Measurements from ENCODE around the gene SMIM32.

Gene SMIM32

DNA sequence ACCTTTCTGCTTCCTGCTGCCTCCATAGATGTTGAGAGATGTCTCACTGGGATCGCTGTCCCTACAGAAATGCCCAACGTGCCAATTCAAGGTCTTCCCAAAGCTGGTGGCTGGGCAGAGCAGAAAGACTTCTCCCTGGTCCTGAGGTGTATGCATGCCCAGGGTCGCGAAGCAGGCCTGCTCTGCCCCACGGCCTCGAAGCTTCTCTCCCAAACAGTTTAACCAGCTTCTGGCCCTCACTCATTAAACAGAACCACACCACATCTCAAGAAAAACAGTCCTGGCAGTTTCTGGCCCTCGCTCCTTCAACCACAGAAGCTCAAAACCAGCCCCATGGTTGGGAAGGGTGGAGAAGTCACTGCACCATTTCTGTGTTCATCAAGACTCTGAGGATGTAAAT, 14.7 kb upstream of the SMIM32 start:
- DNase-seq (ENCODE audit: low read depth), result no peak

- no peak for DNase-seq (ENCODE audit: low read depth)
These were observed 13.4 kb upstream of the SMIM32 start for GRCh38 chr5:136206361-136206760.

- no peak for DNase-seq (ENCODE audit: low read depth)
These were observed 13.0 kb upstream of the SMIM32 start for GRCh38 chr5:136205941-136206340.

DNA sequence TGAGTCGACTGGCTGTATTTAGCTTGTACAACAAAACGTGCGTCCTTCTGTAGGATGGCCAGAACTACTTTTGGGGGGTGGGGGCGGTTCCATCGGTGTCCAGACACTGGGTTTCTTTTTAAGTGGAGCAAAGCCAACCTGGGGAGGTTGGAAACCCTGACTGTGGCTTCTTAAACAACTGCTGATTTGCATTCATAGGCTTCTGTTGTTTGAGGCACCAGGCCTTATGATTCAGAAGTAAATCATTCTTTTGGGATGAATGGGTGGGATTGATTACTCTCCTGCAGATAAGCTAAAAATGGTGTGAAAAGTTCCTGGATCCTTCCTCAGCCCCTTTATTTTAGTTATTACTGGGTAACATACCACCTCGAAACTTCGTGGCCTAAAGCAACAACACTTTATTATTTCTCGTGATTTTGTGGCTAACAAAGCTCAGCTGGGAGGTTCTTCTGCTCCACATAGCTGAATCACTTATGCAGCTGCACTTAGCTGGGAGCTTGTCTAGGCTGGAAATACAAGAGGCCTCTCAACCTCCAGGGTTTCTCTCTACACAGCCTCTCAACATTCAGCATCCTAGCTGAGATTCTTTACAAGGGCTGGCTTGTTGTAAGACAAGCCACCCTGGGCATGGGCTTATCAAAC, 12.2 kb upstream of the SMIM32 start:
- no peak for DNase-seq (ENCODE audit: low read depth)

- DNase-seq (ENCODE audit: low read depth), result no peak
These were observed 10.5 kb upstream of the SMIM32 start for GRCh38 chr5:136203303-136203922.

GRCh38 chr5:136202469-136203205, 9.7 kb upstream of the SMIM32 start:
- no peak for DNase-seq (ENCODE audit: low read depth)

GRCh38 chr5:136201870-136202269, 8.9 kb upstream of the SMIM32 start:
- DNase-seq (ENCODE audit: low read depth), result no peak

- DNase-seq (ENCODE audit: low read depth), result no peak
These were observed 7.8 kb upstream of the SMIM32 start for GRCh38 chr5:136200761-136201160.

DNA sequence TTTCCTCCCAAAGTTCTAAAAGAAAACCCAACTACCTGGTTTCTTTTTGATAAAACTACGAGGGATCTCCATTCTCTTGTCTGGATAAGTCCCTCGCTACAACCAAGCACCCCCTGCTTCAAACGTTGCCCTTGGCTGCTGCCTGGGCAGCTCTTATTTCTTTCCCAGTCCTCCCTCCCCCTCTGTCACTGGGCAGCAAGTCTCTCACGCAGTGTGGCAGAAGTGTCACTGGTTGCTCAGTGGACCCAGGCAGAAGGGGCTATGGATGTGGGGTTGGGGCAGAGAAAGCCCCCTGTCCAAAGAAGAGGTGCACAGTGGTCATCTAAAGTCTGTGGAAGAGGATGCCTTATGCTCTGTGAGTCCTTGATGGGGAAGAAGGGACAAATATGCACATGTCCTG, 7.2 kb upstream of the SMIM32 start:
- no peak for DNase-seq (ENCODE audit: low read depth)

GRCh38 chr5:136199408-136199807, 6.4 kb upstream of the SMIM32 start:
- DNase-seq (ENCODE audit: low read depth), result no peak

DNA sequence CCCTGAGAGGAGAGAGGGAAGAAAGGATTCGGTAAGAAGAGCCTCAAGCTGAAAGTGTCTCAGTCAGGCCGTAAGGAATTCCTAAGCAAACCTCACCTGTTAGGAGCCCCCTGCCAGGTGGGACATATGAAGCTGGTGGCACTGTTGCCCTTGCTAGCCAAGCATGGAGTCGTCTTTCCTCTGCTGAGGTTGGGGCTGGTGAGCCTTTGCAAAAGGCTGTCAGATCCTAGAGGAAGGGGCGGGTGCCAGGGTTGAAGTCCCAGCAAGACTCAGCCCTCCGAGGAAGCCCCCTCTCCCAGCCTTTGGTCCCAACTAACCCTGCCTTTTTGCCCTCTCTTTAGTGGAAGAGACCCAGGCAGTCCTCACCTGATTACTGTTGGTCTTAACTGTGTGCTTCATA, 5.5 kb upstream of the SMIM32 start:
- no peak for DNase-seq (ENCODE audit: low read depth)

DNA sequence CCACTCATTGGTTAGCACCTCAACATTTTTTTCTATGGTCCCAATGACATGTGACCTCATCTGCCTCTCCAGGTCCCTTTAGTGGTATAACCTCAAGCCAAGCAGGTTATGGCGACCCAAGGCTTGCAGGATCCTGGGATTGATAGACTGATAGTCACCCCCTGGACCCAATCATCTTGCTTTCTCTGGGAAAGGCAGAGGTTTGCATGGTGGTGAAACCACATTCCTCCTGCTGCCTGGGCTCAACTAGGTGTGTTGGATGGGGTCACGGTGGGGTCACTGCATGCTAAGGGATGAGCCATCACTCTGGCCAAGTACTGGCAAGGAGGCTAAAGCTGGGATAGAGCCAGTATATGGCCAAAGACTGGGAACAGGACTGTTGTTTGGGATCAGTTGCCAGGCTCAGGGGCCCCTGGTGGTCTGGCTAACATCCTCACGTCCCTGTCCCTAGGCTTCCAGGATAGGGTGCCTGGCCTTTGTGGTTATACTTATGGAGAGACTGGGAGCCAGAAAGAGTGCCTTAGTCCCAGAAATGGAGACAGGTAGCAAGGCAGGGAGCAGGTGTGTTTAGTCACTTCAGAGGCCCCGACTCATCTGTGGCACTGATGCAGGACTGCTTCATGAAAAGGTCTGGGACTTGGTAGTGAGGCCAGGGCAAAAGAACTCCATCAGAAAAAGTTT, 4.6 kb upstream of the SMIM32 start:
- DNase-seq (ENCODE audit: low read depth), result no peak

DNA sequence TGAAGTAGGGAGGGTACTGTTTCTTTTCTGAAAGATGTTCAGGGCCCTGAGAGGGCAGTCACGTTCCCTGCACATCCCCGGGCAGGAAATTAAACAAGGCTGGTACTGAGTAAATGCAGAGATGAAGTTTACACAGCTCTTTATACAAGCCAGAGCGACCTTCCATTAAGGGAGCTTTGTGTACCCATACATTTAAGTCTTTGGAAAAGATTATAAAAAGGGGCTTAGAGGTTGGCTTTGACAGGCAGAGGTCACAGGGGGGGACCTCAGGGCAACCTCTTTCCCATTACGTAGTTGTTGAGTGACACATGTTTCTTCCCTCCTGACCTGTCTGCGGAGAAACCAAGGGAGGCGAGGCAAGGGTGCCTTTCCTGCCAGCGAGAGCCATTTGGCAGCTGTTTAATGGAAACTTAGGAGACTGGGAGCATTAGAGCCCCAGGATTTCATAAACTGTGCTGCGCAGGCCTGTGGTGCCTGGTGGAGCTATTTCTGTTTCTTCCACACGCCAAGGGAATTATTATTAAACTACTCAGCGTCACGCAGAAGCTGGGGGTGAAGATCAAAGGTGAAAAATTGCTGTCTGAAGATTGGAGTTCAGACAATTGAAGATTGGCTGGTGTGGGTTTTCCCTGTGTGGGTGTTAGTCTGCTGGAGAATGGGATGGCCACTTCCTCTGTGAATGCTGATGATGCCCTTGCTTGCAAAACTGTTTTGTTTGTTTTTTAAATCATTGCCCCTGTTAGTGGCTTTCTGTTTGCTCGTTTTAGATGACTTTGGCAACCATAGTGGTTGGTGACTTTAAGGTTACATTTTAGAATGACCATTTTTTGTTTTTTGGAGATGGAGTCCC, 3.2 kb upstream of the SMIM32 start:
- no peak for DNase-seq (ENCODE audit: low read depth)

DNA sequence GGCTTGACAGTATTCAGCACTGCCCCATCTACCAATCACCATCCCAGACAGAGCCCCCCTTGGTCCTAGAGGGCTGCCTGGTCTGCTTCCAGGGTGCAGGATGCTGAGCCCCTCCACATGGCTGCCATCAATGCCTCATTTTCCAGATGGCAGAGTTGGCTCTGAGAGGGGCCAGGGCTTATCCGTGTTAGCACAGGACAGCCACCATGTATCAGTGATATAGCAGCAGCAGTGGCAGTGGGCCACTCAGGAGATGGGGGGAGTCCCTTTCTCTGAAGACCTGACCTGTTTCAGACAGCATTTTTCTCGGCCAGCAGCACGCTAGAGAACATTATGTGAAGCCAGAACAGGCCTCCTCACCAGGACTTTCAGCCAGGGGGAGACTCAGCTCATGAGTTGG, 1.6 kb upstream of the SMIM32 start:
- no peak for DNase-seq (ENCODE audit: low read depth)

- no peak for DNase-seq (ENCODE audit: low read depth)
These were observed 467 bp upstream of the SMIM32 start for GRCh38 chr5:136193322-136193935.

- DNase-seq (ENCODE audit: low read depth), result no peak
These were observed 892 bp downstream of the SMIM32 start for GRCh38 chr5:136192015-136192525.

DNA sequence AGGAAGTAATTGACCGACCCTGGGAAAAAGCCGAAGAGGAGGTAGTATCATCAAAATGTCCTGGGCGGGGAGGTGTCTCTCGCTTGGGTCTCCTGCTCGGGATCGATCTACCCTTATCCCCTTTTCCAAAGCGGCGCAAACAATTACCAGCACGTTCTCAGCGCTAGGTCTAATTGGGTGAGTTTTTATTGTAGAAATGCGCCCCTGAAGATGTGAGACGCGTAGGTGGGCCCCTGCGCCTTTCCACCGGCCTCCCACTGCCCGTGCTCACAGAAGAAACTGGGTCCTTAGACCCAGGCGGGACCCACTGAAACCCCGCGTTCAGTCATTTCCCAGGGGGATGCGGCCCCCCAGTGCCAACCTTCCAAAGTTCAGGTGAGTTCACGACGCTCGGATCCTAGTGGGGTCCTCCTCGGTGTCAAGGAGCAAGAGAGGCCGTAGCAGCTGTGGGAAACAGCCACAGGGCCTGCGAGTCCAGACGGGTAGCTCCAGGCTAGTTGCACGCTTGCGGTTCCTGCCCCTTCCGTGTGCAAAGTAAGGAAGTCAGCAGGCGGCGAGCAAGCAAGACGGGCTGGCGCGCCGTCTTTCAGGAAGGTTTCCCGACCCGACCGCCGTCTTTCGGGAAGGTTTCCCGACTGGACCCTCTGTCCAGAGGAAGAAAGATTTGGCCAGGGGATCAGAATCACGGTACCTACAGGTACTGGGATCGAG, 1.5 kb downstream of the SMIM32 start:
- no peak for DNase-seq (ENCODE audit: low read depth)

GRCh38 chr5:136190904-136191303, 2.1 kb downstream of the SMIM32 start:
- no peak for DNase-seq (ENCODE audit: low read depth)

DNA sequence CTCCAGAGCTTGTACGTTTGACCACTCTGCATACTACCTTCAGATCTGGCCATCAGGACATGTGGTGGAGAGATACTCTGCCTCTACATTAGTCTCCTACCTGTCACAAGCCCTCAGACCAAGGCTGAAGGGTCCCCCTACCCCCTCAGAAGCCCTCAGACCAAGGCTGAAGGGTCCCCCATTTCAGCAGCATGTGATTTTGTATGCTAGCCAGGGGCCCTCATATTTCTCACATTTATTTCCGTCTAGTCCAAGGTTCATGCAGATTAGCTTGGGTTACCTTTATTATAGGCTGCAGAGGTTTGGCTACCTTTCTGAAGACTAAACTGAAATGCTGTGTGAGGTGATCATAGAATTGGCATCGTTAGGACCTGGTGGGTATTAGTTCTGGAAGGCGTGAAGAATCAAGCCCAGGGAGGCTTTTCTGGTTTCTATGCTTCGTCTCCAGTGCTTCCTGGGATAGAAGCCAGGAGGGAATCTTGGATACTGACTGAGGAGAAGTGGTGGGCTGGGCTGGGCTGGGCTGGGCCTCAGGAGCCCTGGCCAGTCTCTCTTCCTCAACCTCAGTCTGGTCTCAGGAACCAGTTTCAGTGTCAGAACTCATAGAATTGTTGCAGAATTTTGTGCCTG, 2.8 kb downstream of the SMIM32 start:
- DNase-seq (ENCODE audit: low read depth), result no peak

GRCh38 chr5:136188859-136189258, 4.1 kb downstream of the SMIM32 start:
- no peak for DNase-seq (ENCODE audit: low read depth)
